HepG2 (cell line): ENCODE data around the gene WSB2. TPM values are rescaled to one million over a fixed set of nuclear protein-coding genes. Genes with fewer than 3 reads are reported as not detected.

Experiments used
- ATAC-seq: fragments of 200-7000 bp; cut with Tn5 transposase; 3 replicates; pipeline ENCODE4 v1.9.1; 2020; ENCODE audit warnings: mild to moderate bottlenecking, moderate library complexity
- BruUV-seq: library from RNA; stranded (reverse); fragments of 400-500 nt; replicated peaks from 2 replicates; lab custom pipeline; 2021; lab: Mats Ljungman, UMichigan
- CTCF ChIA-PET: fragments of 300-600 bp; formaldehyde crosslinking; extraction: SDS; loops from one replicate; lab custom pipeline; 2021; ENCODE audit warnings: low total read pairs, inconsistent platforms, low intra/inter-chr PET ratio; lab: Yijun Ruan, JAX
- POLR2A ChIA-PET: fragments of 350-600 bp; sonication (Branson Sonifier 250); formaldehyde crosslinking; loops from one replicate; lab custom pipeline; 2020; ENCODE audit warnings: antibody characterized with exemption, inconsistent platforms; lab: Yijun Ruan, JAX
- DNase-seq: peaks from one replicate; pipeline ENCODE4 v3.0.0-alpha.2; 2015; ENCODE audit warnings: low spot score
- FAIRE-seq: peaks from 3 replicates; lab custom pipeline; 2011; peaks lifted over from hg19 to GRCh38; lab: Jason Lieb, UNC
- H2AFZ ChIP-seq: one replicate; pipeline ENCODE4 v1.6.1; 2011; ENCODE audit warnings: low read length, inconsistent platforms
- H3K27ac ChIP-seq: fragments of 300-600 bp; 3 replicates; pipeline ENCODE4 v1.8.0; 2011; ENCODE audit warnings: mixed run types, mild to moderate bottlenecking, mixed read lengths, low read length, inconsistent platforms; ENCODE audit not compliant: insufficient read depth; ENCODE audit errors: extremely low read length
- H3K27me3 ChIP-seq, 2 experiments: fragments of 200-600 bp in 1 of 2; 2 replicates in 1 of 2; 3 replicates in 1 of 2; pipeline versions ENCODE4 v1.6.0 to v1.8.0; 2011; ENCODE audit warnings: low read length in 2 of 2, mild to moderate bottlenecking in 2 of 2, moderate library complexity in 2 of 2, inconsistent platforms in 1 of 2; ENCODE audit not compliant: insufficient read depth in 2 of 2, control insufficient read depth in 1 of 2
- H3K36me3 ChIP-seq, 2 experiments: fragments of 200-600 bp in 1 of 2; replicated peaks in 1 of 2; 2 replicates in 1 of 2; 3 replicates in 1 of 2; pipeline versions ENCODE4 v1.5.1 to v1.8.0; 2011; ENCODE audit warnings: low read length in 2 of 2, inconsistent platforms in 1 of 2; ENCODE audit not compliant: insufficient read depth in 2 of 2, control insufficient read depth in 1 of 2
- H3K4me1 ChIP-seq: 2 replicates; pipeline ENCODE4 v1.5.1; 2012; ENCODE audit warnings: low read length, inconsistent platforms; ENCODE audit not compliant: insufficient read depth
- H3K4me2 ChIP-seq: 2 replicates; pipeline ENCODE4 v1.6.0; 2011; ENCODE audit warnings: low read depth, low read length, inconsistent platforms
- H3K4me3 ChIP-seq, 3 experiments: fragments of 200-600 bp in 1 of 3; sonication (generic), shearing (Covaris generic) in 1 of 3; replicated peaks in 1 of 3; 2 replicates each; pipeline ENCODE4 v1.5.1; 2011 to 2016; ENCODE audit warnings: low read length in 3 of 3, inconsistent platforms in 2 of 3, low read depth in 2 of 3, mild to moderate bottlenecking in 2 of 3, control low read depth in 1 of 3, mixed read lengths in 1 of 3; ENCODE audit not compliant: insufficient read depth in 1 of 3
- H3K79me2 ChIP-seq: one replicate; pipeline ENCODE4 v1.6.1; 2011; ENCODE audit warnings: low read length, inconsistent platforms; ENCODE audit not compliant: insufficient read depth
- H3K9ac ChIP-seq: 2 replicates; pipeline ENCODE4 v1.6.0; 2011; ENCODE audit warnings: mild to moderate bottlenecking, low read depth, low read length, inconsistent platforms; ENCODE audit not compliant: insufficient read depth
- H3K9me3 ChIP-seq: 2 replicates; pipeline ENCODE4 v1.5.1; 2012; ENCODE audit warnings: mild to moderate bottlenecking, low read length
- H4K20me1 ChIP-seq: 2 replicates; pipeline ENCODE4 v1.6.0; 2011; ENCODE audit warnings: inconsistent platforms, mild to moderate bottlenecking, low read length, moderate library complexity; ENCODE audit not compliant: insufficient read depth
- CTCF ChIP-seq: sonication (generic); formaldehyde crosslinking; IDR thresholded peaks from 2 replicates; pipeline ENCODE4 v1.5.0; 2020; ENCODE audit warnings: mild to moderate bottlenecking, missing genetic modification reagents, moderate library complexity
- FOXC1 ChIP-seq: sonication (generic); formaldehyde crosslinking; IDR thresholded peaks from 2 replicates; pipeline ENCODE4 v1.8.0; 2022; ENCODE audit warnings: mild to moderate bottlenecking, missing genetic modification reagents, borderline replicate concordance
- GLMP ChIP-seq: sonication (generic); formaldehyde crosslinking; IDR thresholded peaks from 2 replicates; pipeline ENCODE4 v1.9.0; 2021; ENCODE audit warnings: missing genetic modification reagents, mild to moderate bottlenecking, borderline replicate concordance
- HCFC1 ChIP-seq: fragments of 150-350 bp; IDR thresholded peaks from 2 replicates; pipeline ENCODE4 v1.6.1; 2014; ENCODE audit warnings: low read depth, low read length
- HOXA7 ChIP-seq: sonication (generic); formaldehyde crosslinking; IDR thresholded peaks from 2 replicates; pipeline ENCODE4 v1.8.1; 2022; ENCODE audit warnings: mild to moderate bottlenecking, missing genetic modification reagents, moderate library complexity
- POLR2AphosphoS5 ChIP-seq: IDR thresholded peaks from 2 replicates; pipeline ENCODE4 v1.6.1; 2012; ENCODE audit warnings: low read depth, low read length
- RAD21 ChIP-seq: fragments of 450-650 bp; formaldehyde crosslinking; IDR thresholded peaks from 2 replicates; pipeline ENCODE4 v1.5.0; 2020; ENCODE audit warnings: mild to moderate bottlenecking
- REPIN1 ChIP-seq: sonication (generic); formaldehyde crosslinking; IDR thresholded peaks from 2 replicates; pipeline ENCODE4 v1.8.0; 2022; ENCODE audit warnings: missing genetic modification reagents, low read depth, mild to moderate bottlenecking, borderline replicate concordance
- SOX5 ChIP-seq: IDR thresholded peaks from 2 replicates; pipeline ENCODE4 v1.6.1; 2016; ENCODE audit warnings: borderline replicate concordance
- SRSF9 ChIP-seq: fragments of 200-400 bp; formaldehyde crosslinking; IDR thresholded peaks from 2 replicates; pipeline ENCODE4 v1.6.1; 2018; ENCODE audit warnings: borderline replicate concordance, mild to moderate bottlenecking, low read depth, low read length; ENCODE audit not compliant: insufficient read depth, poor library complexity, severe bottlenecking
- STAG1 ChIP-seq: sonication (generic); formaldehyde crosslinking; IDR thresholded peaks from 2 replicates; pipeline ENCODE4 v1.4.0; 2020; ENCODE audit warnings: missing genetic modification reagents
- TERF1 ChIP-seq: sonication (generic); formaldehyde crosslinking; IDR thresholded peaks from 2 replicates; pipeline ENCODE4 v1.8.0; 2022; ENCODE audit warnings: mild to moderate bottlenecking, missing genetic modification reagents, moderate library complexity
- ZNF101 ChIP-seq: sonication (generic); formaldehyde crosslinking; IDR thresholded peaks from 2 replicates; pipeline ENCODE4 v1.4.0; 2020; ENCODE audit warnings: mild to moderate bottlenecking, low read depth, missing genetic modification reagents, borderline replicate concordance
- ZNF136 ChIP-seq: sonication (generic); formaldehyde crosslinking; IDR thresholded peaks from 2 replicates; pipeline ENCODE4 v1.8.1; 2022; ENCODE audit warnings: low read depth, mild to moderate bottlenecking, moderate library complexity, missing genetic modification reagents
- ZNF431 ChIP-seq: sonication (generic); formaldehyde crosslinking; IDR thresholded peaks from 2 replicates; pipeline ENCODE4 v1.9.0; 2022; ENCODE audit warnings: missing genetic modification reagents, low read depth, mild to moderate bottlenecking, borderline replicate concordance
- ZNF567 ChIP-seq: sonication (generic); formaldehyde crosslinking; IDR thresholded peaks from 2 replicates; pipeline ENCODE4 v1.8.1; 2023; ENCODE audit warnings: mild to moderate bottlenecking, missing genetic modification reagents, borderline replicate concordance
- ZNF576 ChIP-seq: sonication (generic); formaldehyde crosslinking; IDR thresholded peaks from 2 replicates; pipeline ENCODE4 v1.4.0; 2020; ENCODE audit warnings: mild to moderate bottlenecking, missing genetic modification reagents
- WGBS: methylation state at CpG from one replicate; pipeline ENCODE4 v1.1.6; 2017; ENCODE audit warnings: low lambda C conversion rate; 5-methylcytosine and 5-hydroxymethylcytosine counted together
- in situ Hi-C: cut with HindIII; loops from 2 replicates; pipeline ENCODE4 v1.10.0; 2017; ENCODE audit warnings: low pct_unique_long_range_greater_than_20kb; ENCODE audit not compliant: extremely low pct_ligation_motif_present
- intact Hi-C: fragments of 100-400 bp; cut with micrococcal nuclease; formaldehyde crosslinking; loops from one replicate; pipeline ENCODE4 v1.10.0; 2022; ENCODE audit not compliant: unreplicated experiment
- polyA plus RNA-seq, 8 experiments: library from polyadenylated mRNA; depleted of rRNA in 3 of 8; stranded (reverse) in 7 of 8; unstranded in 1 of 8; fragments of >200 nt; fragmentation: Illumina TruSeq in 4 of 8; extraction: Trizol in 4 of 8; gene quantifications; 2 replicates each; pipeline versions ENCODE4 v1.2.1 to v1.2.3, GENCODE V29; 2011 to 2016; ENCODE audit warnings: low read depth in 4 of 8, missing spikeins in 1 of 8, mixed read lengths in 1 of 8; ENCODE audit not compliant: insufficient read depth in 1 of 8
- total RNA-seq, 5 experiments: library from RNA; depleted of rRNA; stranded (reverse); fragments of >200 nt; fragmentation: Illumina TruSeq; extraction: Trizol; gene quantifications; 2 replicates each; pipeline ENCODE4 v1.2.3, GENCODE V29; 2016; ENCODE audit warnings: low read depth in 1 of 5

The WSB2 gene
- total and polyA plus RNA-seq, 2 of the 13 experiments (the other 11 are each of a cell fraction or from before 2014, with no cell fraction given): 31.0 to 82.8 TPM

GRCh38 chr12:118034429-118035189, 26.4 kb downstream of the WSB2 start:
- H3K4me3 ChIP-seq: no peak overlapping the region
- H3K9ac ChIP-seq: no peak overlapping the region
- ChIA-PET POLR2A (interaction anchor here (1.1 to 1.9 kb wide), 3 partner anchors 10 to 29 kb away, joined by 3 to 5 read pairs (median 4); partner anchors contain the start of gene WSB2), CTCF (interaction anchor here (1.1 to 2.4 kb wide), 2 partner anchors 158 to 159 kb away, joined by 3 to 17 read pairs; no protein-coding TSS in a partner anchor)
- BruUV-seq: no TSS peak
- no peaks in the 10 kb centered on the region for H4K20me1 ChIP-seq
- DNase-seq (peak; percentile 56), ATAC-seq (peak; percentile 87), FAIRE-seq (peak; percentile 79)
- intact Hi-C loops (loop anchor here (1.0 to 2.0 kb wide), 2 partner anchors 18 to 159 kb away; no protein-coding TSS in a partner anchor), in situ Hi-C loops (loop anchor here (5.0 kb wide), 1 partner anchor 157 kb away; no protein-coding TSS in a partner anchor)
- no peaks in the 10 kb centered on the region for H3K9me3 ChIP-seq
- no peak overlapping the region for H2AFZ ChIP-seq
- WGBS: 92% methylated on average over 5 of the region's 5 CpGs
- H3K79me2 ChIP-seq: no peaks in the 10 kb centered on the region
- peaks cover 18 to 66% of the 10 kb centered on the region in 2 experiments for H3K36me3 ChIP-seq
- no peak overlapping the region for H3K4me2 ChIP-seq
- H3K27me3 ChIP-seq: no peaks in the 10 kb centered on the region
- H3K4me1 ChIP-seq: peaks cover 15% of the 10 kb centered on the region
- H3K27ac ChIP-seq: no peak overlapping the region
- TF ChIP-seq HOXA7 (CRISPR knock-in tag) (no peak), ZNF567 (CRISPR knock-in tag) (no peak), FOXC1 (no peak), HCFC1 (no peak), REPIN1 (CRISPR knock-in tag) (peak; percentile 33; the same call in 1 of the 2 replicates), ZNF136 (CRISPR knock-in tag) (no peak), RAD21 (peak; percentile 38; the same call in 1 of the 2 replicates), SRSF9 (no peak), POLR2AphosphoS5 (no peak), ZNF576 (CRISPR knock-in tag) (no peak), STAG1 (CRISPR knock-in tag) (peak; percentile 75), SOX5 (no peak), ZNF431 (no peak), ZNF101 (CRISPR knock-in tag) (no peak), TERF1 (CRISPR knock-in tag) (no peak), CTCF (CRISPR knock-in tag) (peak; percentile 74), GLMP (CRISPR knock-in tag) (no peak)
